Chondrocyte (in vitro differentiated cells): ENCODE measurements around the gene GRIK4. TPM values are rescaled to one million over a fixed set of nuclear protein-coding genes. Genes with fewer than 3 reads are reported as not detected.

Experiments used
- DNase-seq: peaks from one replicate; pipeline ENCODE4 v3.0.0; 2021; ENCODE audit warnings: mixed read lengths, low spot score
- H3K27ac Mint-ChIP-seq: one replicate; pipeline ENCODE4 v1.8.0; 2021; ENCODE audit warnings: mild to moderate bottlenecking, moderate library complexity, mixed read lengths; ENCODE audit not compliant: unreplicated experiment
- H3K27me3 Mint-ChIP-seq: 2 replicates; pipeline ENCODE4 v1.8.0; 2021; ENCODE audit warnings: low read depth, mixed read lengths
- H3K36me3 Mint-ChIP-seq: 2 replicates; pipeline ENCODE4 v1.8.0; 2021; ENCODE audit warnings: low read depth, mixed read lengths
- H3K4me1 Mint-ChIP-seq: 2 replicates; pipeline ENCODE4 v1.8.0; 2021; ENCODE audit warnings: low read depth, mild to moderate bottlenecking, mixed read lengths
- H3K4me3 Mint-ChIP-seq: one replicate; pipeline ENCODE4 v1.8.0; 2021; ENCODE audit warnings: mild to moderate bottlenecking, moderate library complexity, mixed read lengths; ENCODE audit not compliant: unreplicated experiment
- H3K9me3 Mint-ChIP-seq: 2 replicates; pipeline ENCODE4 v1.8.0; 2021; ENCODE audit warnings: low read depth, mixed read lengths
- total RNA-seq: library from RNA; stranded (reverse); gene quantifications from 3 replicates; pipeline ENCODE4 v1.2.1, GENCODE V29; 2021
- TF ChIP-seq, protein P1 (sequence below): fragments of 200-600 bp; sonication (generic); IDR thresholded peaks from 2 replicates; pipeline ENCODE4 v1.5.0; 2021; ENCODE audit warnings: antibody characterized with exemption, mild to moderate bottlenecking, moderate library complexity

GRIK4 gene
- total RNA-seq, 1 donor from 2014 or later, result 0.37 TPM

DNA sequence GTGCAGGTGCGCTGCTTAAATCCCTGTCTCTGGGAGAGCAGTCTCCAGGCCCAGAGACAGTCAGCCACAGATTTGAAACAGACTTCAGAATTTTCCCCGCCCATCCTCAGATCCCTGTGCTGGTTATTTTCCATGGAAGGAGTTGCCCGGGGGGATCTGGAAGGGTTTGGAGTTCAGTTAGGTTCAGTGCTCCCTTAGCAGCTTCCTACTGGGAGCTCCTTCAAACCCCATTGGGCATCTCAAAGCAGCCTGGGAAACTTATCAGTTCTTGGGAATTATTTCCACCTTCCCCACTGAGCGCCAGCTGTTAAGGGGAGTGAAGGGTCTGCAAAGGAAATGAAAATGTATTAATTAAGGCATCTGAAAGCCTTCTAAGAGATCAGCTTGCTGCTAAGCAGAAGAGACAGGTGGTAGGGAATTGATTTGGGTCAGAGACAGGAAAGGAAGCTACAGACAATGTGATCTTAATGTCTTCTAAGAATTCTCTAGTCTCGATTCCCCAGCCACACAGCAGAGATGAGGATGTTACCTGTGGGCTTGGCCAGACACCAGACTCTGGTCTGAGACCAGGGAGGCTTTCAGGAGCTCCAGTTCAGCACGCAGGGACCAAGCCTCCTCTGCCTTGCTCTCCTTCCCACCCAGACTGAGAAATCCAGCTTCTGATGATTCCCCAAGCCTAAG lies 406.2 kb downstream of the GRIK4 start:
- TF ChIP-seq, protein P1, sequence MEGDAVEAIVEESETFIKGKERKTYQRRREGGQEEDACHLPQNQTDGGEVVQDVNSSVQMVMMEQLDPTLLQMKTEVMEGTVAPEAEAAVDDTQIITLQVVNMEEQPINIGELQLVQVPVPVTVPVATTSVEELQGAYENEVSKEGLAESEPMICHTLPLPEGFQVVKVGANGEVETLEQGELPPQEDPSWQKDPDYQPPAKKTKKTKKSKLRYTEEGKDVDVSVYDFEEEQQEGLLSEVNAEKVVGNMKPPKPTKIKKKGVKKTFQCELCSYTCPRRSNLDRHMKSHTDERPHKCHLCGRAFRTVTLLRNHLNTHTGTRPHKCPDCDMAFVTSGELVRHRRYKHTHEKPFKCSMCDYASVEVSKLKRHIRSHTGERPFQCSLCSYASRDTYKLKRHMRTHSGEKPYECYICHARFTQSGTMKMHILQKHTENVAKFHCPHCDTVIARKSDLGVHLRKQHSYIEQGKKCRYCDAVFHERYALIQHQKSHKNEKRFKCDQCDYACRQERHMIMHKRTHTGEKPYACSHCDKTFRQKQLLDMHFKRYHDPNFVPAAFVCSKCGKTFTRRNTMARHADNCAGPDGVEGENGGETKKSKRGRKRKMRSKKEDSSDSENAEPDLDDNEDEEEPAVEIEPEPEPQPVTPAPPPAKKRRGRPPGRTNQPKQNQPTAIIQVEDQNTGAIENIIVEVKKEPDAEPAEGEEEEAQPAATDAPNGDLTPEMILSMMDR, result no peak
- H3K9me3 Mint-ChIP-seq, result no peaks in the 10 kb centered on the region
- no peak overlapping the region for H3K27ac Mint-ChIP-seq
- no peak overlapping the region for H3K4me3 Mint-ChIP-seq
- no peaks in the 10 kb centered on the region for H3K36me3 Mint-ChIP-seq
- peaks cover 44% of the 10 kb centered on the region for H3K27me3 Mint-ChIP-seq
- no peaks in the 10 kb centered on the region for H3K4me1 Mint-ChIP-seq
- no peak for DNase-seq

DNA sequence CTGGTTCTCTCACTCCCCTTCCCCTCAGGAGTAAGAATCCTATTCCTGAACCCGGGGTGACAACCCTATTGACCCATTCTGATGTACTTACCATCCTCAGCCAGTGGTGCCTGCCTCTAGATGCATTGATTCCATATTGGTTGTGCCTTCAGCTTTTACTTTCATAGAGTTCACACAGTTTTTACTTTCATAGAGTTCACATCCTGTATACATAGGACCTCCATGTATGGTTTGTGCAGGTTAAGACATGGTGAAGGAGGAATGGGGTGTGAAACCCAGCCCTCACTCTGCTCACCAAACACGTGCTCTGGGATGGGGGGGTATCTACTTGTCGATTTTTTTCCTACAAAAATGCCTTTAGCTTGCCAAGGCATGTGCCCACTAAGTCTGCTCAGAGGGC lies 406.7 kb downstream of the GRIK4 start:
- H3K27me3 Mint-ChIP-seq, result peaks cover 44% of the 10 kb centered on the region
- H3K4me1 Mint-ChIP-seq, result no peaks in the 10 kb centered on the region
- no peaks in the 10 kb centered on the region for H3K9me3 Mint-ChIP-seq
- DNase-seq, result no peak
- H3K36me3 Mint-ChIP-seq, result no peaks in the 10 kb centered on the region
- no peak overlapping the region for H3K4me3 Mint-ChIP-seq
- no peak overlapping the region for H3K27ac Mint-ChIP-seq
- TF ChIP-seq, protein P1, result no peak

DNA sequence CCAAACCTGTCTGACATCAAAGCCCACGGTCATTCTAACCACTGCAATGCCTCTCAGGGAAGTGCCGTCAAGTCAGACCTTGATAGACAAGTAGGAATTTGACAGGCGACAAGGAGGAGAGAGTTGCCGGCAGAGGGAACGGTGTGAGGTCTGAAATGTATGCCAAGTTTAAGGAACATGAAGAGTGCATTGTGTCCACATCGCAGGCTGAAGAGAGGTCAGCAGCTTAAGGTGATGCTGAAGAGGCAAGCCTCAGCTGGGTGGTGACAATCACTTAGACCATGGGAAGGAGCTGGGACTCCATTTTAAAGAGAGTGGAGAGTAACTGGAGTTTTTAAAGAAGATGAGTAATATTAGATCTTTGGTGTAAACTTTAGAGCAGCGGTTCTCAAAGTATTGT lies 407.5 kb downstream of the GRIK4 start:
- DNase-seq, result no peak
- Mint-ChIP-seq H3K4me1 (no peaks in the 10 kb centered on the region), H3K27ac (no peak overlapping the region), H3K36me3 (no peaks in the 10 kb centered on the region), H3K9me3 (no peaks in the 10 kb centered on the region), H3K27me3 (peaks cover 42% of the 10 kb centered on the region), H3K4me3 (no peak overlapping the region)
- TF ChIP-seq, protein P1, result no peak

DNA sequence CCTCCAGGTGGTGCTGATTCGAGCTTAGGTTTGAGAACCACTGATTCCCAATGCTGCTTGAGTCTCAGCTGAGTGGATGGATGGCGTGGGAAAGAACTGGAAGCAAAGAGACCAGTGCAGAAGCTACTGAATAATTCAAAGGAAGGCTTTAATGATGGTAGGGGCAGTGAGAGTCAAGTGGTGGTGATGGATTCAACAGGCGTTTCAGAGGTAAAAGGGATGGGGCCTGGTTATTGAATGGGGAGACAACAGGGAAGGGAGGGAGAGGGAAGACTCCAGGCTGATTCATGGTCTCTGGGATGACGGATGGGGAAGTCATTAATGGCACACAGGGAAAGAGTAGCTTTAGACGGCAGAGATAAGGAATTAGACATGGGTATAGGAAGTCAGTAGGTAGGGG lies 408.0 kb downstream of the GRIK4 start:
- H3K36me3 Mint-ChIP-seq, result no peaks in the 10 kb centered on the region
- H3K4me3 Mint-ChIP-seq, result no peak overlapping the region
- TF ChIP-seq, protein P1, result no peak
- peaks cover 37% of the 10 kb centered on the region for H3K27me3 Mint-ChIP-seq
- DNase-seq, result no peak
- H3K9me3 Mint-ChIP-seq, result no peaks in the 10 kb centered on the region
- H3K27ac Mint-ChIP-seq, result no peak overlapping the region
- H3K4me1 Mint-ChIP-seq, result no peaks in the 10 kb centered on the region

DNA sequence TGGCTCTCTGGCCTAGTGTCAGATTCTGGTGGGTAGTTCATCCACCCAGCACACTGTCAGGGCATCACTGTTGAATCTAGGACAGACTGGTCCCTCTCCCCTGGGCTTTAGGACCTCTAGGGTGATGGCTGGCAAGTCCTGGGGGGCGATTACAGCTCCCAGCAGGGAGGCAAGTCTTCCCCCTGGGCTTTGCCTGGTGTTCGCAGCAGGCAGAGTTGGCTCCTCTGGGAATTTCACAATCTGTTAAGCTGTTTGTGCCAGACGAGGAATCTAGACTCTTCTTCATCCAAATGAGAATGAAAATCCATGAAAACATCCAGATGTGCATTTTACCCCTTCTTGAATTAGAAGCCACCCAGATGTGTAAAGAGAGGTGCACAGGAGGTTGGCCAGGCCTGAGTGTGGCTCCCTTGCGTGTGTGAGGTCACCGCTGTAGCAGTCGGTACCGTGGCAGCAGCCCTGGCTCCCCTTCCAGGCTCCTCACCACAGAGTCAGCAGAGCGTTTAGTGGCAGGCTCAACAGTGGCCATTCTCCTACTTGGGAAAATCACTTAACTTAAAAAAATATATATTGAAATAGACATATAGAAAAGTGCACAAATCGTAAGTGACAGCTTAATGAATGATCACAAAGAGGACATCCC lies 412.4 kb downstream of the GRIK4 start:
- no peaks in the 10 kb centered on the region for H3K36me3 Mint-ChIP-seq
- DNase-seq, result no peak
- no peak overlapping the region for H3K4me3 Mint-ChIP-seq
- H3K9me3 Mint-ChIP-seq, result peaks cover 4% of the 10 kb centered on the region
- TF ChIP-seq, protein P1, result no peak
- H3K27ac Mint-ChIP-seq, result no peak overlapping the region
- H3K4me1 Mint-ChIP-seq, result no peaks in the 10 kb centered on the region
- peaks cover 10% of the 10 kb centered on the region for H3K27me3 Mint-ChIP-seq
